Type B pancreatic cell (in vitro differentiated cells): Measurements from ENCODE around the gene MYL9. TPM values are rescaled to one million over a fixed set of nuclear protein-coding genes. Genes with fewer than 3 reads are reported as not detected.

Experiments
- DNase-seq: peaks from one replicate; pipeline ENCODE4 v3.0.0; 2021; ENCODE audit warnings: mixed read lengths; ENCODE audit not compliant: unreplicated experiment; ENCODE audit errors: extremely low spot score
- H3K27ac Mint-ChIP-seq: 2 replicates; pipeline ENCODE4 v1.8.0; 2021; ENCODE audit warnings: mild to moderate bottlenecking, mixed read lengths
- H3K27me3 Mint-ChIP-seq: 2 replicates; pipeline ENCODE4 v1.8.0; 2021; ENCODE audit warnings: mixed read lengths
- H3K36me3 Mint-ChIP-seq: 2 replicates; pipeline ENCODE4 v1.8.0; 2021; ENCODE audit warnings: mixed read lengths
- H3K4me1 Mint-ChIP-seq: one replicate; pipeline ENCODE4 v1.8.0; 2021; ENCODE audit warnings: mixed read lengths; ENCODE audit not compliant: unreplicated experiment
- H3K4me3 Mint-ChIP-seq: 2 replicates; pipeline ENCODE4 v1.8.0; 2021; ENCODE audit warnings: mild to moderate bottlenecking, mixed read lengths
- H3K9me3 Mint-ChIP-seq: 2 replicates; pipeline ENCODE4 v1.8.0; 2021; ENCODE audit warnings: mixed read lengths
- CTCF ChIP-seq: fragments of 200-600 bp; sonication (generic); conservative IDR thresholded peaks from 2 replicates; pipeline ENCODE4 v1.5.0; 2021; ENCODE audit warnings: antibody characterized with exemption, mild to moderate bottlenecking
- total RNA-seq: library from RNA; stranded (reverse); gene quantifications from 2 replicates; pipeline ENCODE4 v1.2.1, GENCODE V29; 2021; ENCODE audit warnings: low replicate concordance

The MYL9 gene
- total RNA-seq, 1 donor from 2014 or later = 59.0 TPM

- Mint-ChIP-seq H3K36me3 (peaks cover 10% of the 10 kb centered on the region), H3K4me3 (no peak overlapping the region), H3K9me3 (no peaks in the 10 kb centered on the region), H3K4me1 (no peaks in the 10 kb centered on the region), H3K27ac (no peak overlapping the region), H3K27me3 (no peaks in the 10 kb centered on the region)
- no peak for TF ChIP-seq CTCF
- no peak for DNase-seq
Measured at GRCh38 chr20:36582821-36583220, 41.5 kb downstream of the MYL9 start.

- Mint-ChIP-seq H3K36me3 (peaks cover 10% of the 10 kb centered on the region), H3K9me3 (no peaks in the 10 kb centered on the region), H3K27me3 (no peaks in the 10 kb centered on the region), H3K27ac (peak overlapping the region; percentile 1), H3K4me3 (no peak overlapping the region), H3K4me1 (no peaks in the 10 kb centered on the region)
- TF ChIP-seq CTCF = no peak
- DNase-seq = no peak
Measured at GRCh38 chr20:36584018-36584481, 42.7 kb downstream of the MYL9 start.

GRCh38 chr20:36585410-36586125 is 44.2 kb downstream of the MYL9 start:
- Mint-ChIP-seq H3K27me3 (no peaks in the 10 kb centered on the region), H3K4me1 (no peaks in the 10 kb centered on the region), H3K4me3 (no peak overlapping the region), H3K36me3 (peaks cover 3% of the 10 kb centered on the region), H3K27ac (no peak overlapping the region), H3K9me3 (no peaks in the 10 kb centered on the region)
- no peak for TF ChIP-seq CTCF
- DNase-seq = no peak

GRCh38 chr20:36587388-36588070 is 46.2 kb downstream of the MYL9 start:
- TF ChIP-seq CTCF = no peak
- DNase-seq = no peak
- Mint-ChIP-seq H3K36me3 (peaks cover 12% of the 10 kb centered on the region), H3K4me1 (no peaks in the 10 kb centered on the region), H3K4me3 (no peak overlapping the region), H3K9me3 (no peaks in the 10 kb centered on the region), H3K27ac (no peak overlapping the region), H3K27me3 (no peaks in the 10 kb centered on the region)

GRCh38 chr20:36591281-36591680 is 50.0 kb downstream of the MYL9 start:
- TF ChIP-seq CTCF = no peak
- no peaks in the 10 kb centered on the region for H3K27me3 Mint-ChIP-seq
- no peak overlapping the region for H3K27ac Mint-ChIP-seq
- H3K9me3 Mint-ChIP-seq = no peaks in the 10 kb centered on the region
- H3K36me3 Mint-ChIP-seq = peaks cover 12% of the 10 kb centered on the region
- no peak for DNase-seq
- no peaks in the 10 kb centered on the region for H3K4me1 Mint-ChIP-seq
- no peak overlapping the region for H3K4me3 Mint-ChIP-seq
